Adrenal gland (tissue), 5 donors: ENCODE data around the gene FIGNL2.

ENCODE experiments used
- CTCF ChIP-seq, 6 experiments: fragments of 450-650 bp in 4 of 6; fragments of 200-600 bp in 2 of 6; sonication (generic) in 1 of 6; IDR thresholded peaks; 1 replicate in 5 of 6; 2 replicates in 1 of 6; pipeline versions ENCODE4 v1.5.1 to v1.8.0; 2016 to 2021; ENCODE audit warnings: antibody characterized with exemption in 6 of 6, mild to moderate bottlenecking in 2 of 6, moderate library complexity in 1 of 6
- POLR2A ChIP-seq, 2 donors: fragments of 450-650 bp; IDR thresholded peaks; one replicate each; pipeline ENCODE4 v1.6.1; 2017; ENCODE audit warnings: antibody characterized with exemption in 2 of 2, mild to moderate bottlenecking in 2 of 2, moderate library complexity in 1 of 2
- donor health status: DM: no; HTN: no; CAD: no.

- TF ChIP-seq CTCF (IDR thresholded peaks at IDR 0.05) (no peak), POLR2A (IDR thresholded peaks at IDR 0.05) (no peak)
Measured at GRCh38 chr12:51834411-51834810, 14.1 kb downstream of the FIGNL2 start.
